Measurements from ENCODE around the gene ACSM6. TPM values are rescaled to one million over a fixed set of nuclear protein-coding genes. Genes with fewer than 3 reads are reported as not detected.

The ACSM6 gene
- total RNA-seq, 1 donor from 2014 or later: not detected

- no peak for TF ChIP-seq CTCF (IDR thresholded peaks at IDR 0.05)
- TF ChIP-seq POLR2AphosphoS5 (IDR thresholded peaks at IDR 0.05; ENCODE audit: insufficient read depth in 1 of 2, low read depth in 1 of 2): no peak
- TF ChIP-seq POLR2A (IDR thresholded peaks at IDR 0.05): no peak
- Histone ChIP-seq H3K27me3 (no peaks in the 10 kb centered on the region), H3K27ac (no peak overlapping the region), H3K36me3 (no peaks in the 10 kb centered on the region), H3K4me3 (no peak overlapping the region), H3K4me1 (no peaks in the 10 kb centered on the region), H3K9me3 (no peaks in the 10 kb centered on the region)
- DNase-seq (ENCODE audit: extremely low spot score in 2 of 2): no peak
- intact Hi-C loops (cut with DNase I): no loop called here
Measured at GRCh38 chr10:95214369-95214768, 20.3 kb downstream of the ACSM6 start.

GRCh38 chr10:95214793-95215192 is 20.8 kb downstream of the ACSM6 start:
- intact Hi-C loops (cut with DNase I): no loop called here
- Histone ChIP-seq H3K27me3 (no peaks in the 10 kb centered on the region), H3K27ac (no peak overlapping the region), H3K9me3 (no peaks in the 10 kb centered on the region), H3K36me3 (no peaks in the 10 kb centered on the region), H3K4me3 (no peak overlapping the region), H3K4me1 (no peaks in the 10 kb centered on the region)
- DNase-seq (ENCODE audit: extremely low spot score in 2 of 2): no peak
- no peak for TF ChIP-seq POLR2AphosphoS5 (IDR thresholded peaks at IDR 0.05; ENCODE audit: insufficient read depth in 1 of 2, low read depth in 1 of 2)
- no peak for TF ChIP-seq CTCF (IDR thresholded peaks at IDR 0.05)
- TF ChIP-seq POLR2A (IDR thresholded peaks at IDR 0.05): no peak

GRCh38 chr10:95217476-95217875 is 23.4 kb downstream of the ACSM6 start:
- no peaks in the 10 kb centered on the region for H3K36me3 ChIP-seq
- intact Hi-C loops (cut with DNase I): no loop called here

GRCh38 chr10:95220539-95220938 is 26.5 kb downstream of the ACSM6 start:
- Histone ChIP-seq H3K4me3 (no peak overlapping the region), H3K9me3 (no peaks in the 10 kb centered on the region), H3K27ac (no peak overlapping the region), H3K27me3 (no peaks in the 10 kb centered on the region), H3K4me1 (no peaks in the 10 kb centered on the region), H3K36me3 (no peaks in the 10 kb centered on the region)
- no peak for DNase-seq (ENCODE audit: extremely low spot score in 2 of 2)
- TF ChIP-seq CTCF (IDR thresholded peaks at IDR 0.05): no peak
- TF ChIP-seq POLR2AphosphoS5 (IDR thresholded peaks at IDR 0.05; ENCODE audit: insufficient read depth in 1 of 2, low read depth in 1 of 2): no peak
- TF ChIP-seq POLR2A (IDR thresholded peaks at IDR 0.05): no peak
- intact Hi-C loops (cut with DNase I): no loop called here

More at GRCh38 chr10:95217476-95217875, 23.4 kb downstream of the ACSM6 start:
- no peak for DNase-seq (ENCODE audit: extremely low spot score in 2 of 2)
- Histone ChIP-seq H3K9me3 (no peaks in the 10 kb centered on the region), H3K4me1 (no peaks in the 10 kb centered on the region), H3K27ac (no peak overlapping the region), H3K4me3 (no peak overlapping the region), H3K27me3 (no peaks in the 10 kb centered on the region)
- TF ChIP-seq POLR2AphosphoS5 (IDR thresholded peaks at IDR 0.05; ENCODE audit: insufficient read depth in 1 of 2, low read depth in 1 of 2) (no peak), CTCF (IDR thresholded peaks at IDR 0.05) (no peak)

- no peak for TF ChIP-seq POLR2A (IDR thresholded peaks at IDR 0.05)
- TF ChIP-seq CTCF (IDR thresholded peaks at IDR 0.05): no peak
- no peak for TF ChIP-seq POLR2AphosphoS5 (IDR thresholded peaks at IDR 0.05; ENCODE audit: insufficient read depth in 1 of 2, low read depth in 1 of 2)
- H3K36me3 ChIP-seq: no peaks in the 10 kb centered on the region
- no peaks in the 10 kb centered on the region for H3K27me3 ChIP-seq
- no peak overlapping the region for H3K4me3 ChIP-seq
- intact Hi-C loops (cut with DNase I): no loop called here
- H3K9me3 ChIP-seq: no peaks in the 10 kb centered on the region
- H3K27ac ChIP-seq: no peak overlapping the region
- DNase-seq (ENCODE audit: extremely low spot score in 2 of 2): no peak
- H3K4me1 ChIP-seq: no peaks in the 10 kb centered on the region
Measured at GRCh38 chr10:95221124-95221523, 27.1 kb downstream of the ACSM6 start.
